Neuronal stem cell (in vitro differentiated cells): ENCODE data around the gene RASAL2.

Experiments used
- DNase-seq: peaks from one replicate; pipeline ENCODE4 v3.0.0-alpha.2; 2013; ENCODE audit warnings: low spot score
- H2AFZ ChIP-seq: one replicate; pipeline ENCODE4 v1.6.1; 2013; ENCODE audit warnings: mild to moderate bottlenecking, low read length, inconsistent platforms
- H2AK5ac ChIP-seq: 2 replicates; pipeline ENCODE4 v1.6.1; 2013; ENCODE audit warnings: low read depth, mild to moderate bottlenecking, inconsistent platforms, low read length, moderate library complexity, mixed read lengths
- H2BK120ac ChIP-seq: 2 replicates; pipeline ENCODE4 v1.6.1; 2013; ENCODE audit warnings: low read depth, mild to moderate bottlenecking, inconsistent platforms, low read length, moderate library complexity, mixed read lengths
- H2BK12ac ChIP-seq: one replicate; pipeline ENCODE4 v1.6.1; 2013; ENCODE audit warnings: low read length, inconsistent platforms
- H2BK15ac ChIP-seq: 2 replicates; pipeline ENCODE4 v1.6.1; 2013; ENCODE audit warnings: mild to moderate bottlenecking, low read length, inconsistent platforms, mixed read lengths
- H2BK5ac ChIP-seq: one replicate; pipeline ENCODE4 v1.6.1; 2013; ENCODE audit warnings: inconsistent platforms, mild to moderate bottlenecking, low read length, moderate library complexity
- H3K14ac ChIP-seq: one replicate; pipeline ENCODE4 v1.6.1; 2013; ENCODE audit warnings: low read length, inconsistent platforms
- H3K18ac ChIP-seq: 2 replicates; pipeline ENCODE4 v1.6.1; 2013; ENCODE audit warnings: low read length, inconsistent platforms
- H3K23ac ChIP-seq: 2 replicates; pipeline ENCODE4 v1.6.1; 2013; ENCODE audit warnings: low read depth, mild to moderate bottlenecking, mixed read lengths, low read length, inconsistent platforms; ENCODE audit not compliant: poor library complexity
- H3K27ac ChIP-seq: replicated peaks from 3 replicates; pipeline ENCODE4 v1.5.1; 2013; ENCODE audit warnings: low read length, inconsistent platforms
- H3K27me3 ChIP-seq, 3 experiments: 2 replicates each; pipeline ENCODE4 v1.6.1; 2013; ENCODE audit warnings: low read length in 3 of 3, mild to moderate bottlenecking in 2 of 3, inconsistent platforms in 1 of 3, low read depth in 1 of 3, mixed read lengths in 1 of 3, moderate library complexity in 1 of 3; ENCODE audit not compliant: control insufficient read depth in 3 of 3, insufficient read depth in 3 of 3
- H3K36me3 ChIP-seq, 2 donors: replicated peaks in 1 of 2; 2 replicates each; pipeline ENCODE4 v1.6.1; 2013; ENCODE audit warnings: low read length in 2 of 2; ENCODE audit not compliant: control insufficient read depth in 2 of 2, insufficient read depth in 2 of 2
- H3K4ac ChIP-seq: 2 replicates; pipeline ENCODE4 v1.6.1; 2013; ENCODE audit warnings: inconsistent platforms, mild to moderate bottlenecking, low read length, moderate library complexity
- H3K4me1 ChIP-seq, 2 donors: 1 replicate in 1 of 2; 2 replicates in 1 of 2; pipeline ENCODE4 v1.6.1; 2013; ENCODE audit warnings: low read length in 2 of 2, low read depth in 1 of 2; ENCODE audit not compliant: control insufficient read depth in 2 of 2, insufficient read depth in 1 of 2
- H3K4me2 ChIP-seq: one replicate; pipeline ENCODE4 v1.6.1; 2013; ENCODE audit warnings: mild to moderate bottlenecking, low read length, inconsistent platforms; ENCODE audit not compliant: insufficient read depth, poor library complexity, severe bottlenecking
- H3K4me3 ChIP-seq, 2 donors: 2 replicates each; pipeline ENCODE4 v1.5.1; 2013; ENCODE audit warnings: low read length in 2 of 2, mild to moderate bottlenecking in 2 of 2, inconsistent platforms in 1 of 2, moderate library complexity in 1 of 2
- H3K79me1 ChIP-seq: one replicate; pipeline ENCODE4 v1.6.1; 2013; ENCODE audit warnings: low read depth, mild to moderate bottlenecking, inconsistent platforms, low read length, moderate library complexity
- H3K9ac ChIP-seq: one replicate; pipeline ENCODE4 v1.6.1; 2013; ENCODE audit warnings: mild to moderate bottlenecking, low read depth, low read length, inconsistent platforms; ENCODE audit not compliant: poor library complexity
- H3K9me3 ChIP-seq, 2 donors: replicated peaks in 1 of 2; 2 replicates each; pipeline versions ENCODE3 to v1.6.1; 2013; ENCODE audit warnings: low read length in 2 of 2, mild to moderate bottlenecking in 2 of 2, inconsistent platforms in 1 of 2, low read depth in 1 of 2, mixed read lengths in 1 of 2, moderate library complexity in 1 of 2; ENCODE audit not compliant: control insufficient read depth in 2 of 2, insufficient read depth in 1 of 2
- H4K8ac ChIP-seq: one replicate; pipeline ENCODE4 v1.6.1; 2013; ENCODE audit warnings: low read depth, mild to moderate bottlenecking, inconsistent platforms, low read length, moderate library complexity
- H4K91ac ChIP-seq: one replicate; pipeline ENCODE4 v1.6.1; 2013; ENCODE audit warnings: low read length, low read depth, mild to moderate bottlenecking, inconsistent platforms; ENCODE audit not compliant: poor library complexity
- WGBS, 2 donors: extraction: QIAGEN DNeasy Blood & Tissue Kit; methylation state at CpG; one replicate each; pipeline ENCODE4 v1.1.7; 2013; ENCODE audit warnings: missing lambda C conversion rate in 2 of 2, mixed read lengths in 1 of 2; ENCODE audit not compliant: insufficient read length in 2 of 2, insufficient replicate concordance in 1 of 2; ENCODE audit errors: extremely low coverage in 2 of 2; 5-methylcytosine and 5-hydroxymethylcytosine counted together

RASAL2 gene

DNA sequence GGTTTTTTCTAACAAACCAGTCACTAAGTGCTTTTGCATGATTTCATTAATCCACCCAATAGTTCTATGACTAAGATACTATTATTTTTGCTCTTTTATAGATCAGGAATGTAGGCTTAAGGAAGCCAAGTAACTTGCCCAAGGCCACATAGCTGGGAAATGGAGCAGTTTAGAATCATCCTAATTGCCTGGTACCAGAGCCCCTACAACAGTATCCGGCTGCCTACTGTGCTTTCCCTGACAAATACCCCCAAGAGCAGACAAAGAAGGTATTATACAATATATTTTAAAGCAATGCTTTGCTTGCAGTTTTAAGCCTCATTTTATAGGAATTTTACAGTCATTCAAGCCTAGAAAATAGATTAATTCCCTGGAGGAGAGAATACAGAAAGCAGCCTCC lies 45.5 kb upstream of the RASAL2 start:
- no peak for DNase-seq
- Histone ChIP-seq H2BK120ac (no peak overlapping the region), H3K9me3 (no peaks in the 10 kb centered on the region), H3K23ac (no peak overlapping the region), H2AK5ac (no peak overlapping the region), H3K4me3 (no peak overlapping the region), H3K4me1 (peaks cover 4 to 6% of the 10 kb centered on the region in 2 donors), H3K18ac (no peak overlapping the region), H3K4ac (no peak overlapping the region), H4K8ac (no peak overlapping the region), H2BK15ac (no peak overlapping the region), H4K91ac (no peak overlapping the region), H3K27ac (no peak overlapping the region), H2AFZ (no peak overlapping the region), H3K27me3 (no peaks in the 10 kb centered on the region), H3K36me3 (no peaks in the 10 kb centered on the region), H3K4me2 (no peak overlapping the region), H2BK12ac (no peak overlapping the region), H2BK5ac (no peak overlapping the region), H3K14ac (no peak overlapping the region), H3K79me1 (no peaks in the 10 kb centered on the region), H3K9ac (no peak overlapping the region)
- no CpG with 5 or more reads among the region's 1 CpG for WGBS, 2 donors

- no peak overlapping the region for H3K4me3 ChIP-seq
- H3K36me3 ChIP-seq = no peaks in the 10 kb centered on the region
These were observed 45.0 kb upstream of the RASAL2 start for GRCh38 chr1:178048883-178049282.

DNA sequence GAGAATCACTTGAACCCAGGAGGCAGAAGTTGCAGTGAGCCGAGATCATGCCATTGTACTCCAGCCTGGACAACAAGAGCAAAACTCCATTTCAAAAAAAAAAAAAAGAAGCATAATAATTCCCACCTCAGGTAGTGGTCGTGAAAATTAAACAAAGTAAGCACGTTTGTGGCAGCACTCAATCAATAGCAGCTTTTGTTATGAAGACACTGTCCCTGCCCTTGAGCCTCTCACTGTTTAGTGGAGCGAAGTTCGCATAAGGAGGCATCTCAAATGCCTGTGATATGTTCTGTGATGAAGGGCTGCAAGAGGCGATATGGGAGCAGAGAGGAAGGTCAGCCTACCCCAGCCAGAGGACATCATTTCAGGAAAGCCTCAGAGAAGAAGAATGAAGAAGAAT lies 43.8 kb upstream of the RASAL2 start:
- Histone ChIP-seq H3K4me2 (no peak overlapping the region), H3K9me3 (no peaks in the 10 kb centered on the region), H3K79me1 (no peaks in the 10 kb centered on the region), H3K27me3 (no peaks in the 10 kb centered on the region), H2AFZ (no peak overlapping the region), H2BK120ac (no peak overlapping the region), H4K8ac (no peak overlapping the region), H3K18ac (no peak overlapping the region), H3K27ac (no peak overlapping the region), H3K14ac (no peak overlapping the region), H4K91ac (no peak overlapping the region), H2AK5ac (no peak overlapping the region), H2BK15ac (no peak overlapping the region), H3K4ac (no peak overlapping the region), H3K4me1 (peaks cover 4 to 6% of the 10 kb centered on the region in 2 donors), H3K4me3 (no peak overlapping the region), H3K9ac (no peak overlapping the region), H3K36me3 (no peaks in the 10 kb centered on the region), H2BK5ac (no peak overlapping the region), H2BK12ac (no peak overlapping the region), H3K23ac (no peak overlapping the region)
- no peak for DNase-seq
- WGBS, 2 donors = no CpG with 5 or more reads among the region's 6 CpGs

More at GRCh38 chr1:178048883-178049282, 45.0 kb upstream of the RASAL2 start:
- H4K8ac ChIP-seq = no peak overlapping the region
- H3K9me3 ChIP-seq = no peaks in the 10 kb centered on the region
- H3K4me1 ChIP-seq = peaks cover 4 to 6% of the 10 kb centered on the region in 2 donors
- no peak overlapping the region for H4K91ac ChIP-seq
- H2BK120ac ChIP-seq = no peak overlapping the region
- no peaks in the 10 kb centered on the region for H3K27me3 ChIP-seq
- no peak overlapping the region for H2BK15ac ChIP-seq
- H2BK12ac ChIP-seq = no peak overlapping the region
- H3K18ac ChIP-seq = no peak overlapping the region
- H3K27ac ChIP-seq = no peak overlapping the region
- H3K4me2 ChIP-seq = no peak overlapping the region
- H3K23ac ChIP-seq = no peak overlapping the region
- DNase-seq = no peak
- H3K4ac ChIP-seq = no peak overlapping the region
- H2AK5ac ChIP-seq = no peak overlapping the region
- no peak overlapping the region for H2AFZ ChIP-seq
- H3K14ac ChIP-seq = no peak overlapping the region
- H2BK5ac ChIP-seq = no peak overlapping the region
- no peaks in the 10 kb centered on the region for H3K79me1 ChIP-seq
- H3K9ac ChIP-seq = no peak overlapping the region

DNA sequence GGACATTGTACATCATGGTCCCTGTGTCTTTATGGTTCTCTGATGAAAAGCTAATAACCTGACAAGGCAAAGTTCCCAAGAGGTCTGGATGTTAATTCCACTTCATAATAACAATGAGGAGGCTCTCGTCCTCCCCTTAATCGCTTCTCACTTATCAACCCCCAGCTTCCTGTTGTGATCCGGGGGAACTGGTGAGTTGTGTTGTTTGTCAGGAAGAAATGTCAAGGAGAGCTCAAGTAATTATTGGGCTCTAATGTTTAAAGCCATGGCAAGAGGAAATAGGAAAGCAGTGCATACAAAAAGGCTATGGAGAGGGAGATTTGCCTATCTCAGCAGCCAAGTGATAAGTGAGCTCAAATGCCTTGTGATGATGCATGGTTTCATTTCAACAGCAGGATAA lies 42.8 kb upstream of the RASAL2 start:
- Histone ChIP-seq H3K14ac (no peak overlapping the region), H4K8ac (no peak overlapping the region), H3K4me1 (peaks cover 4 to 6% of the 10 kb centered on the region in 2 donors), H2BK120ac (no peak overlapping the region), H3K9ac (no peak overlapping the region), H4K91ac (no peak overlapping the region), H3K36me3 (no peaks in the 10 kb centered on the region), H2BK12ac (no peak overlapping the region), H3K27me3 (no peaks in the 10 kb centered on the region), H3K27ac (no peak overlapping the region), H2BK15ac (no peak overlapping the region), H3K18ac (no peak overlapping the region), H2BK5ac (no peak overlapping the region), H3K23ac (no peak overlapping the region), H3K4me3 (no peak overlapping the region), H3K4ac (no peak overlapping the region), H3K4me2 (no peak overlapping the region), H2AFZ (no peak overlapping the region), H2AK5ac (no peak overlapping the region), H3K9me3 (no peaks in the 10 kb centered on the region), H3K79me1 (no peaks in the 10 kb centered on the region)
- DNase-seq = no peak
- no CpG with 5 or more reads among the region's 3 CpGs for WGBS, 2 donors
